ENCODE results near the gene MACROD2.

Gene MACROD2

GRCh38 chr20:14726591-14726990, 731.3 kb downstream of the MACROD2 start:
- in situ Hi-C loops (cut with MboI; ENCODE audit: low sequenced_read_pairs): no loop called here

GRCh38 chr20:14727485-14728150, 732.3 kb downstream of the MACROD2 start:
- in situ Hi-C loops (cut with MboI; ENCODE audit: low sequenced_read_pairs): no loop called here

- in situ Hi-C loops (cut with MboI; ENCODE audit: low sequenced_read_pairs): no loop called here
These were observed 734.1 kb downstream of the MACROD2 start for GRCh38 chr20:14729390-14729789.

GRCh38 chr20:14732343-14732742, 737.0 kb downstream of the MACROD2 start:
- in situ Hi-C loops (cut with MboI; ENCODE audit: low sequenced_read_pairs): no loop called here

GRCh38 chr20:14732996-14733395, 737.7 kb downstream of the MACROD2 start:
- in situ Hi-C loops (cut with MboI; ENCODE audit: low sequenced_read_pairs): no loop called here

GRCh38 chr20:14740380-14740779, 745.1 kb downstream of the MACROD2 start:
- in situ Hi-C loops (cut with MboI; ENCODE audit: low sequenced_read_pairs): no loop called here

GRCh38 chr20:14741616-14742015, 746.3 kb downstream of the MACROD2 start:
- in situ Hi-C loops (cut with MboI; ENCODE audit: low sequenced_read_pairs): no loop called here

DNA sequence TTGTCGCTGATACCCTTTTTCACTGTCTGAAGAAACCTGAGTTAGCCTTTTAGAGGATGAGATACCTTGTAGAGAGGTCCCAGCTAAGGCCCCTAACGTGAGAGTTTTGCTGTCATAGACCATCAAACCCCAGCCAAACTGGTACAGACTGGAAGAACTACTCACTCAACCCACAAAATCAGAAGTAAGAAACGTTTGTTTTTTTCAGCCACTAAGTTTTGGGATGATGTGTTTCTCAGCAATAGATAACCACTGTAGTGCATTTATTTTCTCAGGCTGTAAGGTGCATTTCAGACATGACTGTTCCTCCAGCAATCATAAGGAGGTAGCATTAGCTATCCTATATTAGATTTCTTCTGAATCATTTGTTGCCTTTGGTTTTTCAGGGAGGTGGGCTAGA, 749.4 kb downstream of the MACROD2 start:
- in situ Hi-C loops (cut with MboI; ENCODE audit: low sequenced_read_pairs): no loop called here

GRCh38 chr20:14745830-14746229, 750.5 kb downstream of the MACROD2 start:
- in situ Hi-C loops (cut with MboI; ENCODE audit: low sequenced_read_pairs): no loop called here

DNA sequence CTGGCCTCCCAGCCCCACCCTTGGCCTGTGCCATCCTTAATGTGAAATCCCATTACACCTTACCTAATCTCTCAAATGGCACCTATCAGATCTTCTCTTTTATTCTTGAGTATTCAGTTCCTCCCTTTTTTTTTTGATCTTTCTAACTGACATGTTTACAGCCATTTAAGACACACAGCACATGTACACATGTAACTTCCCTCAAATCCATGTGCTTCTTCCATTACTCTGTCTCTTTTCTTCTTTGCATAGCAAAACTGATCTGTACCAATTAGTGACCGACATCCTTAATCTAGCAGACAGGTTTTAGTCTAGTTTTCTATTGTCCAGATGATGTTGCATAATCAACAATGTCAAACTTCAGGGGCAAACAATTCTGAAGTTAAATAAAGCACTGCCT, 755.9 kb downstream of the MACROD2 start:
- in situ Hi-C loops (cut with MboI; ENCODE audit: low sequenced_read_pairs): no loop called here

GRCh38 chr20:14757728-14758127, 762.4 kb downstream of the MACROD2 start:
- in situ Hi-C loops (cut with MboI; ENCODE audit: low sequenced_read_pairs): no loop called here

DNA sequence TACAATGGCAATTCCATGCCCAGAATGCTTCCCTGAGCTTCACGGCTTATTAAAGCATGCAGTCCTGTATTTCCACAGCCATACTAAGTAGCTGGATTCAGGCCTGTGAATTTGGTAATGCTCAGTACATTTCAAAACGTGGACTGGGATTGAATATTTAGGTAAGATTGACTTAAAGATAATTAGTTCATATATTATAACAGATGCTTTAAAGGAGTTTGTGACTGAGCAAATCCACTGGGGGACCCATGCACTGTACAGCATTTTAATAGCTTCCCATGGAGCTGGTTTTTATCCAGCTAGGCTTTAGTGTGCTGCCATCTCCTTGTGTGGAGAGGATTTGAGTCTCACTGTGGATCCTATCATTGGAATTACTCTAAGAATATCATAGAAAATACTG, 763.0 kb downstream of the MACROD2 start:
- in situ Hi-C loops (cut with MboI; ENCODE audit: low sequenced_read_pairs): no loop called here

DNA sequence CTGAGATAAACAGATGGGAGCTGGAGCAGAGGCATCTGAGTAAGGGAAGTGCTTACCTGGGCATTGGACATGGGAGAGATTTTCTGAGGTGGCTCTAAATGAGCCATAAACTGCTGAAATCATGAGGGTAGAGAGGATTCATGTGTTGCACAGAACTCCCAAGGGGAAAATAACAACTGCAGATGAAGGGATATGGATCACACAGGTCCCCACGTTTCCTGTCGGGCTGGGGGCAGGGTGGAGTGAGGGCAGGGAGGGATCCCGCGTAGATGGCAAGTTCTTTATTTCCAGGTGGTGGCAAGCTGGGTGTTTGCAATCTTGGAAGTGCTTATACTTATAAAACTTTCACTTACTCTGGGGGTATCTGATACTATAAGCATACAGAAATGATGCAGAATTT, 764.7 kb downstream of the MACROD2 start:
- in situ Hi-C loops (cut with MboI; ENCODE audit: low sequenced_read_pairs): no loop called here

- in situ Hi-C loops (cut with MboI; ENCODE audit: low sequenced_read_pairs): no loop called here
These were observed 766.6 kb downstream of the MACROD2 start for GRCh38 chr20:14761903-14762302.

- in situ Hi-C loops (cut with MboI; ENCODE audit: low sequenced_read_pairs): no loop called here
These were observed 769.4 kb downstream of the MACROD2 start for GRCh38 chr20:14764511-14765369.

DNA sequence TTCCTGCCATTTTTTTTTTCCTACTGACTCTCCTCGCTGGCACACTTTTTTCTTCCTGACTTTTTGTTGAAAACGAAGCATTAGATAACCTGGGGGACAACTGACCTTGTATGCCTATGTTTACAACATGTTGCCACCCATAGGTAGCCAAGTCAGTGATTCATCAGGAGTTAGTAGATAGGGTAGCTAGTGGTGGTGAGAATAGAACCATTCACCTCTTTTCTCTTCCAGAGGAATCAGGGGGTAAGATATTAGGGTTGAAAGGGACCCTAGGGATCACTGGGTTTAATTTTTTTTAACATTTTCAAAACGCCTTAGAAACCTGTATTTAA, 770.0 kb downstream of the MACROD2 start:
- in situ Hi-C loops (cut with MboI; ENCODE audit: low sequenced_read_pairs): no loop called here

DNA sequence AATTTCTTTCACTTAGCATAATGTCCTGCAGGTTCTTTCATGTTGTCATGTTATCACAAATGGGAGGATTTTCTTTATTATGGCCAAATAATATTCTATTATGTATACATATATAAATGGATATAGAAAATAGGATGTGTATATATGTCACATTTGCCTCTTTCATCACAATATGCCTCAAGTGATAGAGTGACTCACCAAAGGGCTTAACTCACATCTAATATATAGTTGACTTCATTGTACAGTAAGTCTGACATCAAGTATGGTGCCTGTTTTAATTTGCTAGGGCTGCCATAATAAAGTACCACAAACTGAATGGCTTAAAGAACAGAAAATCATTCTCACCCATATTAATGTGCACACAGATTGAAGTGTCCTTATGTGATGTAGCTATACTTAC, 778.2 kb downstream of the MACROD2 start:
- in situ Hi-C loops (cut with MboI; ENCODE audit: low sequenced_read_pairs): no loop called here

- in situ Hi-C loops (cut with MboI; ENCODE audit: low sequenced_read_pairs): no loop called here
These were observed 780.5 kb downstream of the MACROD2 start for GRCh38 chr20:14775778-14776177.

- in situ Hi-C loops (cut with MboI; ENCODE audit: low sequenced_read_pairs): no loop called here
These were observed 782.3 kb downstream of the MACROD2 start for GRCh38 chr20:14777591-14777990.

DNA sequence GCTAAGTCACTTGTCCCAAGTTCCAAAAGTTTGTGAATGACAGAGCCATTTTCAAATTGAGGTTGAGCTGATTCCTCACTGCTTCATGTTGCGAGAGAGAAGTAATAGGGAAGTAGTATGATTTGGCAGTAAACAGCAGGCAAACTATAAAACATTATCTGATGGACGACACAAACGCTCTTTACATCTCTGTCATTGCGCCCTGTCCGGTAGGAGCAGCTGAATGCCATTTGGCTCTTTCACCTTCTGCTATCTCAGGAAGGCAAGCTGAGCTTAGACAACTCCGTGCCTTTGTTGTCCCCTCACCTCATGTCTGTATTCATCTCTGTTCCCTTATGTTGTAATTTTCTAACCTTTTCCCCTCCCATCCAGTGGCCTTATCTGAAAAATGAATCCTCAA, 782.8 kb downstream of the MACROD2 start:
- in situ Hi-C loops (cut with MboI; ENCODE audit: low sequenced_read_pairs): no loop called here

- in situ Hi-C loops (cut with MboI; ENCODE audit: low sequenced_read_pairs): no loop called here
These were observed 783.6 kb downstream of the MACROD2 start for GRCh38 chr20:14778875-14779274.

- in situ Hi-C loops (cut with MboI; ENCODE audit: low sequenced_read_pairs): no loop called here
These were observed 785.2 kb downstream of the MACROD2 start for GRCh38 chr20:14780508-14780907.

DNA sequence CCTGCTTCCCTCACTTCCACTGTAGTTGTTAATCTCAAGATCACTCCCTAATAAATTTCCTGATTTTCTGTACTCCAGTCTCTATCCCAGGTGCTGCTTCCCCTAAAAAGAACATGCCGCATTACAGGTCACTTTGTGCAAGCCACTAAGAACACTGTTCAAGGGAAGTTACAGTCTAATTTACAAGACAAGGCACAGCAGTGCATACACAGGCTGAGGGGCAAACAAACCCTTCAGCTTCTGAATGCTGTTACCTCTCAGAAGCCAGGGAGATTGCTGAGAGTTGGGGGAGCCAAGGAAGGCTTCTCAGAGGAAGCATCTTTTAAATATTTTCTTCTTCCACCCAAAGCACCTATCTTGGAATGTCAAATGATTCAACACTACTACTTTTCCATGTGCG, 787.4 kb downstream of the MACROD2 start:
- in situ Hi-C loops (cut with MboI; ENCODE audit: low sequenced_read_pairs): no loop called here

Data from HL-60/S4 (cell line).